Mesothelial cell of epicardium (in vitro differentiated cells): ENCODE results near the gene MARK2. TPM values are rescaled to one million over a fixed set of nuclear protein-coding genes. Genes with fewer than 3 reads are reported as not detected.

Experiments used
- DNase-seq, 2 experiments: peaks; one replicate each; pipeline ENCODE4 v3.0.0; 2021; ENCODE audit warnings: low spot score in 2 of 2; ENCODE audit not compliant: unreplicated experiment in 2 of 2
- H3K27ac Mint-ChIP-seq: 2 replicates; pipeline ENCODE4 v1.8.0; 2021; ENCODE audit warnings: mixed read lengths
- H3K27me3 Mint-ChIP-seq: 2 replicates; pipeline ENCODE4 v1.8.0; 2021; ENCODE audit warnings: low read depth, mixed read lengths
- H3K36me3 Mint-ChIP-seq: 2 replicates; pipeline ENCODE4 v1.8.0; 2021; ENCODE audit warnings: mixed read lengths
- H3K4me1 Mint-ChIP-seq: 2 replicates; pipeline ENCODE4 v1.8.0; 2021; ENCODE audit warnings: mixed read lengths
- H3K4me3 Mint-ChIP-seq: 2 replicates; pipeline ENCODE4 v1.8.0; 2021; ENCODE audit warnings: mild to moderate bottlenecking, moderate library complexity, mixed read lengths
- H3K9me3 Mint-ChIP-seq: 2 replicates; pipeline ENCODE4 v1.8.0; 2021; ENCODE audit warnings: mixed read lengths
- CTCF ChIP-seq: fragments of 200-600 bp; sonication (generic); IDR thresholded peaks from one replicate; pipeline ENCODE4 v1.5.0; 2021; ENCODE audit warnings: antibody characterized with exemption; ENCODE audit not compliant: unreplicated experiment
- total RNA-seq: library from RNA; stranded (reverse); gene quantifications from 3 replicates; pipeline ENCODE4 v1.2.1, GENCODE V29; 2021

MARK2 gene
- total RNA-seq, 1 donor from 2014 or later, result 48.8 TPM

- DNase-seq, result no peak
- Mint-ChIP-seq H3K27ac (no peak overlapping the region), H3K27me3 (no peaks in the 10 kb centered on the region), H3K4me1 (peaks cover 2% of the 10 kb centered on the region), H3K9me3 (no peaks in the 10 kb centered on the region), H3K36me3 (peaks cover 3% of the 10 kb centered on the region), H3K4me3 (no peak overlapping the region)
- no peak for TF ChIP-seq CTCF
Observed at GRCh38 chr11:63832336-63832735, 6.6 kb upstream of the MARK2 start.

- DNase-seq, result no peak
- TF ChIP-seq CTCF, result no peak
- Mint-ChIP-seq H3K4me3 (no peak overlapping the region), H3K4me1 (peaks cover 6% of the 10 kb centered on the region), H3K27me3 (no peaks in the 10 kb centered on the region), H3K36me3 (peaks cover 3% of the 10 kb centered on the region), H3K27ac (no peak overlapping the region), H3K9me3 (no peaks in the 10 kb centered on the region)
Observed at GRCh38 chr11:63833048-63833447, 5.9 kb upstream of the MARK2 start.

GRCh38 chr11:63834535-63835157 is 4.3 kb upstream of the MARK2 start:
- no peak for DNase-seq
- TF ChIP-seq CTCF, result no peak
- Mint-ChIP-seq H3K4me3 (no peak overlapping the region), H3K9me3 (no peaks in the 10 kb centered on the region), H3K27me3 (no peaks in the 10 kb centered on the region), H3K4me1 (peaks cover 11% of the 10 kb centered on the region), H3K27ac (no peak overlapping the region), H3K36me3 (no peaks in the 10 kb centered on the region)

GRCh38 chr11:63835158-63835545 is 3.8 kb upstream of the MARK2 start:
- H3K4me1 Mint-ChIP-seq, result peaks cover 16% of the 10 kb centered on the region
- TF ChIP-seq CTCF, result no peak
- no peaks in the 10 kb centered on the region for H3K27me3 Mint-ChIP-seq
- no peaks in the 10 kb centered on the region for H3K9me3 Mint-ChIP-seq
- H3K4me3 Mint-ChIP-seq, result no peak overlapping the region
- H3K36me3 Mint-ChIP-seq, result no peaks in the 10 kb centered on the region
- no peak for DNase-seq
- H3K27ac Mint-ChIP-seq, result no peak overlapping the region

- H3K27me3 Mint-ChIP-seq, result no peaks in the 10 kb centered on the region
- H3K4me3 Mint-ChIP-seq, result peak overlapping the region; percentile 27
- TF ChIP-seq CTCF, result peak; percentile 89
- no peaks in the 10 kb centered on the region for H3K36me3 Mint-ChIP-seq
- H3K9me3 Mint-ChIP-seq, result no peaks in the 10 kb centered on the region
- H3K27ac Mint-ChIP-seq, result peak overlapping the region; percentile 78
- peak in 1 of 2 experiments; percentile 75 for DNase-seq
- peaks cover 35% of the 10 kb centered on the region for H3K4me1 Mint-ChIP-seq
Observed at GRCh38 chr11:63837027-63837688, 1.8 kb upstream of the MARK2 start.
